Muscle of leg (tissue), 16 donors: ENCODE results near the gene LGALS7B. TPM values are rescaled to one million over a fixed set of nuclear protein-coding genes. Genes with fewer than 3 reads are reported as not detected.

ENCODE experiments used
- DNase-seq: peaks from one replicate; pipeline ENCODE4 v3.0.0; 2013
- H3K27ac ChIP-seq: one replicate; pipeline ENCODE4 v1.5.1; 2013; ENCODE audit warnings: mild to moderate bottlenecking, low read length, control low read depth
- H3K27me3 ChIP-seq: one replicate; pipeline ENCODE4 v1.6.1; 2013; ENCODE audit warnings: low read length; ENCODE audit not compliant: control insufficient read depth, insufficient read depth
- H3K36me3 ChIP-seq: one replicate; pipeline ENCODE4 v1.6.1; 2013; ENCODE audit warnings: low read length; ENCODE audit not compliant: control insufficient read depth, insufficient read depth
- H3K4me1 ChIP-seq: one replicate; pipeline ENCODE4 v1.6.1; 2013; ENCODE audit warnings: low read length; ENCODE audit not compliant: control insufficient read depth, insufficient read depth
- H3K4me3 ChIP-seq: one replicate; pipeline ENCODE4 v1.5.1; 2013; ENCODE audit warnings: low read length, control low read depth
- H3K9me3 ChIP-seq: replicated peaks from 2 replicates; pipeline ENCODE4 v1.6.1; 2013; ENCODE audit warnings: low read depth, low read length; ENCODE audit not compliant: control insufficient read depth
- WGBS: methylation state at CpG from one replicate; pipeline ENCODE4 v1.1.5; 2013; ENCODE audit warnings: missing lambda C conversion rate; ENCODE audit not compliant: insufficient coverage; 5-methylcytosine and 5-hydroxymethylcytosine counted together
- long read RNA-seq, 11 donors: transcript quantifications; one replicate each; lab custom pipeline, GENCODE V29; 2026
- polyA plus RNA-seq, 8 donors: library from polyadenylated mRNA; unstranded; fragments of 120-200 nt; gene quantifications; one replicate each; pipeline versions ENCODE4 v1.2.1 to v1.2.3, GENCODE V29; 2013; ENCODE audit warnings: inconsistent platforms in 1 of 8, low replicate concordance in 1 of 8; ENCODE audit not compliant: insufficient read length in 8 of 8, insufficient read depth in 1 of 8
- total RNA-seq: library from RNA; stranded (reverse); fragments of 120-200 nt; gene quantifications from one replicate; pipeline ENCODE4 v1.2.4, GENCODE V29; 2013

LGALS7B gene
- total RNA-seq, result 2.3 TPM
- 10 to 100 TPM in 1 of 8 donors, 1 to 10 TPM in 3, under 1 TPM in 3, not detected in 1; 0.45 to 44.5 (median 1.1) TPM for polyA plus RNA-seq
- long read RNA-seq, donor 1, result 0 reads
- long read RNA-seq, donor 2, transcript LGALS7B-201 (4 exons, 483 nt), result major isoform, 21 of 21 reads
- long read RNA-seq, donor 2, partial matches to known transcripts, result 0 of 21 reads
- long read RNA-seq, donor 2, other reads (novel, unspliced or antisense), result 0 of 21 reads
- long read RNA-seq, donor 3, partial matches to known transcripts, result 0 of 2 reads
- long read RNA-seq, donor 3, other reads (novel, unspliced or antisense), result 0 of 2 reads
- long read RNA-seq, donor 4, partial matches to known transcripts, result 0 of 1 reads
- long read RNA-seq, donor 4, other reads (novel, unspliced or antisense), result 0 of 1 reads
- long read RNA-seq, donor 5, partial matches to known transcripts, result 0 of 1 reads
- long read RNA-seq, donor 5, other reads (novel, unspliced or antisense), result 0 of 1 reads
- long read RNA-seq, donor 6, partial matches to known transcripts, result 0 of 1 reads
- long read RNA-seq, donor 6, other reads (novel, unspliced or antisense), result 0 of 1 reads
- long read RNA-seq, donor 7, result 0 reads
- long read RNA-seq, donor 8, result 0 reads
- long read RNA-seq, donor 9, partial matches to known transcripts, result 0 of 1 reads
- long read RNA-seq, donor 9, other reads (novel, unspliced or antisense), result 0 of 1 reads
- long read RNA-seq, donor 10, result 0 reads
- long read RNA-seq, donor 11, partial matches to known transcripts, result 0 of 1 reads
- long read RNA-seq, donor 11, other reads (novel, unspliced or antisense), result 0 of 1 reads

GRCh38 chr19:38788478-38789243 is at the start of gene LGALS7B:
TSS of gene LGALS7B (plus strand) at chr19:38789200. CDS start at chr19:38789227, 27 bp downstream.
- 46% methylated on average over 8 of the region's 17 CpGs for WGBS
- peaks cover 12% of the 10 kb centered on the region for H3K4me1 ChIP-seq
- no peak within 1 kb of the TSS for H3K4me3 ChIP-seq
- no peaks in the 10 kb centered on the region for H3K27me3 ChIP-seq
- no peaks in the 10 kb centered on the region for H3K9me3 ChIP-seq
- no peak within 1 kb of the TSS for H3K27ac ChIP-seq
- no peaks in the 10 kb centered on the region for H3K36me3 ChIP-seq
- DNase-seq, result no peak

GRCh38 chr19:38739440-38740256 is 49.4 kb upstream of the LGALS7B start:
- no peak overlapping the region for H3K4me3 ChIP-seq
- H3K4me1 ChIP-seq, result peaks cover 13% of the 10 kb centered on the region
- peaks cover 8% of the 10 kb centered on the region for H3K27me3 ChIP-seq
- no peak overlapping the region for H3K27ac ChIP-seq
- no peaks in the 10 kb centered on the region for H3K36me3 ChIP-seq
- DNase-seq, result no peak
- no peaks in the 10 kb centered on the region for H3K9me3 ChIP-seq
- 72% methylated on average over 4 of the region's 16 CpGs for WGBS

- H3K36me3 ChIP-seq, result no peaks in the 10 kb centered on the region
- no peak overlapping the region for H3K27ac ChIP-seq
- H3K9me3 ChIP-seq, result no peaks in the 10 kb centered on the region
- peaks cover 7% of the 10 kb centered on the region for H3K4me1 ChIP-seq
- DNase-seq, result no peak
- 83% methylated on average over 9 of the region's 9 CpGs for WGBS
- no peak overlapping the region for H3K4me3 ChIP-seq
- peaks cover 8% of the 10 kb centered on the region for H3K27me3 ChIP-seq
These were observed 48.8 kb upstream of the LGALS7B start for GRCh38 chr19:38740257-38740592.

- peaks cover 8% of the 10 kb centered on the region for H3K27me3 ChIP-seq
- 92% methylated on average over 2 of the region's 2 CpGs for WGBS
- H3K27ac ChIP-seq, result no peak overlapping the region
- no peaks in the 10 kb centered on the region for H3K36me3 ChIP-seq
- no peak for DNase-seq
- H3K4me3 ChIP-seq, result no peak overlapping the region
- peaks cover 5% of the 10 kb centered on the region for H3K4me1 ChIP-seq
- H3K9me3 ChIP-seq, result no peaks in the 10 kb centered on the region
These were observed 48.1 kb upstream of the LGALS7B start for GRCh38 chr19:38740932-38741331.

- 89% methylated on average over 12 of the region's 15 CpGs for WGBS
- no peak overlapping the region for H3K27ac ChIP-seq
- H3K27me3 ChIP-seq, result peaks cover 4% of the 10 kb centered on the region
- H3K9me3 ChIP-seq, result no peaks in the 10 kb centered on the region
- H3K4me3 ChIP-seq, result no peak overlapping the region
- peaks cover under 1% of the 10 kb centered on the region for H3K4me1 ChIP-seq
- H3K36me3 ChIP-seq, result no peaks in the 10 kb centered on the region
- DNase-seq, result no peak
These were observed 47.3 kb upstream of the LGALS7B start for GRCh38 chr19:38741670-38742069.

GRCh38 chr19:38742296-38742695 is 46.7 kb upstream of the LGALS7B start:
- Histone ChIP-seq H3K36me3 (no peaks in the 10 kb centered on the region), H3K27me3 (peaks cover 2% of the 10 kb centered on the region), H3K9me3 (no peaks in the 10 kb centered on the region), H3K4me1 (no peaks in the 10 kb centered on the region), H3K4me3 (no peak overlapping the region), H3K27ac (no peak overlapping the region)
- DNase-seq, result no peak
- 90% methylated on average over 6 of the region's 9 CpGs for WGBS

GRCh38 chr19:38742906-38743305 is 46.1 kb upstream of the LGALS7B start:
- H3K27ac ChIP-seq, result no peak overlapping the region
- no peak for DNase-seq
- no peaks in the 10 kb centered on the region for H3K36me3 ChIP-seq
- WGBS, result 71% methylated on average over 5 of the region's 6 CpGs
- H3K4me3 ChIP-seq, result no peak overlapping the region
- no peaks in the 10 kb centered on the region for H3K9me3 ChIP-seq
- no peaks in the 10 kb centered on the region for H3K4me1 ChIP-seq
- H3K27me3 ChIP-seq, result no peaks in the 10 kb centered on the region

- H3K9me3 ChIP-seq, result no peaks in the 10 kb centered on the region
- no peaks in the 10 kb centered on the region for H3K27me3 ChIP-seq
- no peaks in the 10 kb centered on the region for H3K4me1 ChIP-seq
- no peak overlapping the region for H3K27ac ChIP-seq
- no peaks in the 10 kb centered on the region for H3K36me3 ChIP-seq
- 39% methylated on average over 19 of the region's 20 CpGs for WGBS
- H3K4me3 ChIP-seq, result no peak overlapping the region
- DNase-seq, result no peak
These were observed 45.4 kb upstream of the LGALS7B start for GRCh38 chr19:38743394-38744297.

- H3K4me3 ChIP-seq, result no peak within 1 kb of the TSS
- 82% methylated on average over 6 of the region's 10 CpGs for WGBS
- no peaks in the 10 kb centered on the region for H3K27me3 ChIP-seq
- no peak within 1 kb of the TSS for H3K27ac ChIP-seq
- no peaks in the 10 kb centered on the region for H3K4me1 ChIP-seq
- no peaks in the 10 kb centered on the region for H3K36me3 ChIP-seq
- H3K9me3 ChIP-seq, result no peaks in the 10 kb centered on the region
- DNase-seq, result no peak
These were observed 44.7 kb upstream of the LGALS7B start, which contains the start of gene CAPN12 for GRCh38 chr19:38744298-38744681. TSS of gene CAPN12 (minus strand) at chr19:38744474. CDS start at chr19:38744165, 309 bp downstream.
